Measurements from ENCODE around the gene ZNF248. TPM values are rescaled to one million over a fixed set of nuclear protein-coding genes. Genes with fewer than 3 reads are reported as not detected.

The ZNF248 gene
- total RNA-seq, 1 donor from 2014 or later, result 6.9 TPM

- TF ChIP-seq, protein P1, sequence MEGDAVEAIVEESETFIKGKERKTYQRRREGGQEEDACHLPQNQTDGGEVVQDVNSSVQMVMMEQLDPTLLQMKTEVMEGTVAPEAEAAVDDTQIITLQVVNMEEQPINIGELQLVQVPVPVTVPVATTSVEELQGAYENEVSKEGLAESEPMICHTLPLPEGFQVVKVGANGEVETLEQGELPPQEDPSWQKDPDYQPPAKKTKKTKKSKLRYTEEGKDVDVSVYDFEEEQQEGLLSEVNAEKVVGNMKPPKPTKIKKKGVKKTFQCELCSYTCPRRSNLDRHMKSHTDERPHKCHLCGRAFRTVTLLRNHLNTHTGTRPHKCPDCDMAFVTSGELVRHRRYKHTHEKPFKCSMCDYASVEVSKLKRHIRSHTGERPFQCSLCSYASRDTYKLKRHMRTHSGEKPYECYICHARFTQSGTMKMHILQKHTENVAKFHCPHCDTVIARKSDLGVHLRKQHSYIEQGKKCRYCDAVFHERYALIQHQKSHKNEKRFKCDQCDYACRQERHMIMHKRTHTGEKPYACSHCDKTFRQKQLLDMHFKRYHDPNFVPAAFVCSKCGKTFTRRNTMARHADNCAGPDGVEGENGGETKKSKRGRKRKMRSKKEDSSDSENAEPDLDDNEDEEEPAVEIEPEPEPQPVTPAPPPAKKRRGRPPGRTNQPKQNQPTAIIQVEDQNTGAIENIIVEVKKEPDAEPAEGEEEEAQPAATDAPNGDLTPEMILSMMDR (conservative IDR thresholded peaks at IDR 0.05; ENCODE audit: low read depth, low read length), result no peak
- no peak for DNase-seq (ENCODE audit: low read depth)
- H3K4me3 ChIP-seq (ENCODE audit: low read depth, low read length), result no peak overlapping the region
Observed at GRCh38 chr10:37775612-37776011, 81.8 kb downstream of the ZNF248 start.

DNA sequence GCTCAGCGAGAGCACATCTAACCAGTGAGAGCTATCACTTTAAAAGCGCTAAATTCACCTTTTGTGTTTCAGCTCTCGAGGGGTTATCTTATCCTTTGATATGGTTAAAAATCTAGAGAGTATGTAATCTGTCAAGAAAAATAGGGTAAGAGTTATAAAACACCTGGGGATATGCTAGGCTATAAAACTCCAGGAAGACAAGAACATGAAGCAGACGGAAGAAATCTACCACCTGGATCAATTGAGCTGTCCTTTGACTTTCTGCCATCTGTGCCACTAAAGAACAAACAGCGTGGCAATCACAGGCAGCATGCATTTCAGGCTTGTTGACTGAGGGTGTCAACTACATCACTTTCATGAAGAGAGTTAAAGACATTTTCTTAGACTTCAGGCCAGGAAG, 83.1 kb downstream of the ZNF248 start:
- no peak for DNase-seq (ENCODE audit: low read depth)
- H3K4me3 ChIP-seq (ENCODE audit: low read depth, low read length), result no peak overlapping the region
- TF ChIP-seq, protein P1 (conservative IDR thresholded peaks at IDR 0.05; ENCODE audit: low read depth, low read length), result no peak

- TF ChIP-seq, protein P1 (conservative IDR thresholded peaks at IDR 0.05; ENCODE audit: low read depth, low read length), result no peak
- DNase-seq (ENCODE audit: low read depth), result no peak
- H3K4me3 ChIP-seq (ENCODE audit: low read depth, low read length), result no peak overlapping the region
Observed at GRCh38 chr10:37765216-37765615, 92.2 kb downstream of the ZNF248 start.

GRCh38 chr10:37763132-37763531, 94.3 kb downstream of the ZNF248 start:
- TF ChIP-seq, protein P1 (conservative IDR thresholded peaks at IDR 0.05; ENCODE audit: low read depth, low read length), result no peak
- no peak overlapping the region for H3K4me3 ChIP-seq (ENCODE audit: low read depth, low read length)
- DNase-seq (ENCODE audit: low read depth), result no peak

DNA sequence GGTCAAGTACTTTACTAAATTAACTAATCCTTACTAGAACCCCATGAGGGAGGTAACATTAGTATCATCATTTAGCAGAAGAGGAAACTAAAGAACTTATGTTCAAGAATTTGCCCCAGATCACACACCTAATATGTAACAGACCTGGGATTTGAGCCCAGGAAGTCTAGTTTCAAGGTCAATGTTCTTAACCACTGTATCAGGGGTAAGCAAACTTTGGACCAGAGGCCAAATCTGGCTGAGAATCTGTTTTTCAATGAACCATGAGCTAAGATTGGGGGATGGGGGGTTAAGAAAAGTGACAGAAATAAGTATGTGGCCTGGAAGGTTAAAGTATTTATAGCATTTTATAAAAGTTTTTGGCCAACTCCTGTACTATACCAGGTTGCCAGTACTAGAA, 95.1 kb downstream of the ZNF248 start:
- TF ChIP-seq, protein P1 (conservative IDR thresholded peaks at IDR 0.05; ENCODE audit: low read depth, low read length), result no peak
- no peak overlapping the region for H3K4me3 ChIP-seq (ENCODE audit: low read depth, low read length)
- no peak for DNase-seq (ENCODE audit: low read depth)

DNA sequence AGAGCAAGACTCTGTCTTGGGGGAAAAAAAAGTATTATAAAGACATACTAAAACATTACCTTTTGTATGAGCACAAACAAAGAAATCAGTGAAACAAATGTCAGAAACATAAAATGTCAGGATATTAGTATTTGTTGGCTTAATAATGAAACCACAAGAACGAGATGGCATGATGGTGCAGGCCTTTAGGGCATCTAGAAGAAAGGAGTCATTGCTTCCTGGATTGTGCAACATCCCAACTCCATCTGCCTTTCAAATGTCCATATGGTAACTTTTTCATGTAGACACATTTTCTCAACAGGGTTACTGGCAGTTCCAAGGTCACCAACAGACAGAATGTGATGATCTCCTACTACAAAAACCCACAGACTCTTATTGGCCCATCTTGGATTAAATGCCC, 96.6 kb downstream of the ZNF248 start:
- H3K4me3 ChIP-seq (ENCODE audit: low read depth, low read length), result no peak overlapping the region
- no peak for DNase-seq (ENCODE audit: low read depth)
- TF ChIP-seq, protein P1 (conservative IDR thresholded peaks at IDR 0.05; ENCODE audit: low read depth, low read length), result no peak

DNA sequence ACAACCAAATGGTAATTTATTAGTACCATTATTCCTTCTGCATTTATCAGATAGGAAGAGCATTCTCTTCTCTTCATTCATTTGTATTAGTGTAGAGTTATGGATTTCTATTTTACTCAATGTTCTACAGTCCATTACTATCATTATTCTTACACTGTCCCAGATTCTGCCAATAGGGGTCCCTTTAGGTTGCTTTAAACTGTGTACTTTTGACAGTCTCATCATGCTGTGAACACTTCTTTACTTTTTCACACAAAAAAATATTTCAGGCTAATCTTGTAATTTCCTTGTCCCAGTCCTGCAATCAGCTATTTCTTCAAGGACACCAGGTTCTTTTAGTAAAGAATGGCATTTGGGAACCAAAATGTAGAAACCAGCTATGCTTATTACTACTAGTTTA, 99.3 kb downstream of the ZNF248 start:
- DNase-seq (ENCODE audit: low read depth), result no peak
- H3K4me3 ChIP-seq (ENCODE audit: low read depth, low read length), result no peak overlapping the region
- TF ChIP-seq, protein P1 (conservative IDR thresholded peaks at IDR 0.05; ENCODE audit: low read depth, low read length), result no peak

All from epithelial cell of proximal tubule (primary cell).